Glomerular endothelial cell (primary cell): ENCODE results near the gene CFAP91. TPM values are rescaled to one million over a fixed set of nuclear protein-coding genes. Genes with fewer than 3 reads are reported as not detected.

Source experiments
- DNase-seq: peaks from one replicate; pipeline ENCODE4 v3.0.0-alpha.2; 2011; ENCODE audit warnings: low read depth, low spot score; ENCODE audit errors: extremely low read depth
- total RNA-seq: library from RNA; depleted of rRNA; stranded (reverse); fragments of >200 nt; gene quantifications from 2 replicates; pipeline ENCODE4 v1.2.3, GENCODE V29; 2015

Gene CFAP91
- 0.10 and 0.70 TPM in 2 replicates for total RNA-seq

DNA sequence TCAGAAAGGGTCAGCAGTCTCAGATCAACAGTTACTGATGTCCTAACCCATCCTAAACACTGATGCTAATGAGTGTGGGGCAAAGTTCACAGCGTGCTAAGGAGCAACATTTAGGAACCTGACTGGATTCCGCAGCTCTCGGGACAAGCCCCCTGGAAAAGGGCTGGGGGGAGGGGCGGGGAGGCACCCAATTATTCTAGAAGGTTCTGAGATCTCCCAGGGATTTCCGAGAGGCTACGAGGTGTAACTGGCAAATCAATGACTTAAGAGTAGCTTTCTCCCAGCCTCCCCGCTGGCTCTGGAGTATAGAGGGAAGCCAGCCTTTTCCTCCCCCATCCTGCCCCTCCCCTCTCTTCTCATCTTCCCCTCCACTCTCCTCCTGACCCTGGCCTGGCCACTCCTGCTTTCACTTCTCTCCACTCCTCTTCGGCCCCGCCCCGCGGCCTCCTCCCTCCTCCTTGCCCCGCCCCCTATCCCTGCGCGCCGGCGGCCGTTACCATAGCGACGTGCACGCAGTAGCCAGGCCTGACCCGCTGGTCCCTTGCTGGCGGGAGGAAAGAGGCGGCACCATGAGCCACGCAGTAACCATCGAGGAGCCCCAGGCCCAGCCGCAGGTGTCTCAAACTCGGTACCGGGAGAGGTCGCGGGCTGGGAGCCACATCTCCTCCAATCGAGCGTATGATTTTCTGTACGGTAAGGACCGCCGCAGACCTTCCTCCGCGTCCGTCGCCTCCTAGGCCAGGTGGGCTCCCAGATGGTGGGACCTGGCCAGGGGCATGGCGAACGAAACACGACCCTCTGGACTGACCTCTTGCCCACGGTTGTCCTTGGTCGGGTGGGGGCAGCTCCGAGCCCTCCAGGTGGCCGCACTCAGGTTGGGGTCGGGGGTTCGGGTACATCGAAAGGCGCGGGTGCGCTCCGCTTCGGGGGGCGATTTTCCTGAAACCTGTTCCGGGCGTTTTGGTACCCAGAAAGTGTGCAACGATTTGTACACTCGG lies at the start of gene CFAP91:
Gene CFAP91, plus strand, starts transcription at position 493 of the 998 bp plus-strand sequence. Its CDS starts 77 bp downstream, at position 570.
- no peak for DNase-seq

DNA sequence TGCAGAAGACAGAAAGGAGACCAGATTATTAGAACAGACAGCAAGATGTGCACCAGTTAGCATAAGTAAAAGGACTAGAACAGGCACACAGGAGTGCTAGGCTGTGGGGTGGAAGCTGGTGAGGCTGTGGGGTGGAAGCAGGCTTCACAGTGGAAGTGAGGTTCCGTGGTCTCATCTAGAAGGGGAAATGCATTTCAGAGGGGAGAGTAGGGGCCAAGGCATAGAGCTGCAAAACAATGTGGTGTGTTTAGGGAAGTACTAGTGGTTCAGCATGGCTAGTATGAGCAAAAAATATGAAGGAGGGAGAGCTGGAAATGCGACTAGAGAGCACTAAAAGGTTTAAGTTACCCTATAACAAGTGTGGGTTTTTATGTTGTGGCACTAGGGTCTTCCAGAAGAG lies 48.9 kb upstream of the CFAP91 start:
- DNase-seq: no peak

DNA sequence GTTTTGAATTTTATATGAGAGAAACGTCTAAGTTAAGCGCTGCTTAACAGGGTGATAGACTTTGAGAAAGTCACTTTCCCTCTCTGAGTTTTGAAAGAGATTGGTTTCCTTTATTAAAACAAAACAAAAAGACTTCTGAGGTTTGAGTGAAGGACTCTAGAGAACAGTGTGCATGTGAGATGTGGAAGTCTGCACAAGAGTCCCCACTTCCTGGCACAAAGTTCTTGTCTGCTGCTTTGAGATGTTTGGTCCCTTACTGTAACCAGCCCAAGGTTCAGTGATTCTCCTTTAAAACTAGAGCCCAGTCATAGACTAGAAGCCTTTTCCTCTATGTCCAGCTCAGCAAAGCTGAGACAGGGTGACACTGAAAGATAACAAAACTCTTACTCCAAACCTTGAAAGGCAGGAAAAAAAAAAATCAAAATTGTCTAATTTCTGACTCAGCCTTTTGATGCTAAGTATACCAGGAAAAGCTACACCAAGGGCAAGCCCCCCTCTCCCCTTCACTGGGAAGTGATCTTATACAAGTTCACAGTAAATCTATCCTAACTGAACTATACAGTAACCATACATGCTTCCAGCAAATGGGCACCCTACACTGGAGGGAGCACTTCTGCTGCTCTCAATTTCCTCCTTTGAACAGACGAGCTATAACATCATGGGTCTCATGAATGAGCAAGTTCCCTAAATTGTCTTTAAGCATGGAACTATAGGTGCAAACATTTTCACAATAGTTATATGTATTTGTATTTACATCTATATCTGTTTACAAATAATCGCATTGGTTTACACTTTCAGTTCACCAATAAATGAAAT lies 44.7 kb upstream of the CFAP91 start:
- no peak for DNase-seq

- no peak for DNase-seq
These were observed 43.8 kb upstream of the CFAP91 start for GRCh38 chr3:119658994-119659393.

GRCh38 chr3:119659606-119660291 lies 43.1 kb upstream of the CFAP91 start:
- DNase-seq: no peak

DNA sequence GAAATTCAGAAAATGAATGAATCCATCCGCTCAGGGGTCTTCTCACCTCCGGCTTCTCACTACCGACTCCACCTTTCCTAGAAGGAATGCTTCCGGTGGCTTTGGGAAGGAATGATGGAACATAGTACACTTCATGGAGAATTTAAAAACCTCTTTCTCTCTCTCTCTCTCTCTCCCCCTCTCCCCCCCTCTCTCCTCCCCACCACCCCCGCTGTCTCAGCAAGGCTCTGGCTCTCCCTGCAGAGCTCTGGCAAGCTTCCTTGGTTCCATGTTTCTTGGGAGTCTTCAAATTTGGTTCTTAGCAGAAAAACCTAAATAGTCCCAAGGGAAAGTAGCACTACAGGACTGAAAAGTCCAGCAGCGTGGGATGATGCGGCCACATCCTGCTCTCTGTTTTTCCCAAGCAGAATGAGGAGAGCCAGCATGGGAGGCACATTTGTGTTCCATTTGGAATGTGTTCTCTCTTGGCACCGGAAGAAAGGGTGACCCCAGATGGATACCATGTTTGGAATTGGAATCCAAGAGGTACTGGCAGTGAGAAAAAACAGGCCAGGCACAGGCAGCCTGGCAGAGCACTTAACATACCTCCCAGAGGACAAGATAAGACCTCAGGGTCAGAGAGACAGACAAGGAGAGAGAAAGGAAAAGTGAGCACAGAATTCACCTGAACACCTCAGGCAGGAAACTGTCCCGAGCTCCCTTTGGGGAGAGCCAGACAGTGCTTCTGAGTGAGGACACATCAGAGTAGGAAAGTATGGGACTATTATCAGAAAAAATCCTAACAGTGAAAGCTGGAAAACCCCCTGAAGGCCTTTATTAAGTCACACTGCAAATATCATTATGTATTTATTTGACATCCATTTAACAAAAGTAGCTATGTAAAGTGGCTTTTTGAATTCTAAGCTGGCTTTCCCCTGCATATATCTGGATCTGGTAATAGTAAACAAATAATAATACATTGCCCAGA lies 42.1 kb upstream of the CFAP91 start, which contains the start of gene POPDC2:
Gene POPDC2, minus strand, starts transcription at position 116 of the 967 bp plus-strand sequence. CDS start 166 bp downstream, outside the sequence.
- DNase-seq: no peak

DNA sequence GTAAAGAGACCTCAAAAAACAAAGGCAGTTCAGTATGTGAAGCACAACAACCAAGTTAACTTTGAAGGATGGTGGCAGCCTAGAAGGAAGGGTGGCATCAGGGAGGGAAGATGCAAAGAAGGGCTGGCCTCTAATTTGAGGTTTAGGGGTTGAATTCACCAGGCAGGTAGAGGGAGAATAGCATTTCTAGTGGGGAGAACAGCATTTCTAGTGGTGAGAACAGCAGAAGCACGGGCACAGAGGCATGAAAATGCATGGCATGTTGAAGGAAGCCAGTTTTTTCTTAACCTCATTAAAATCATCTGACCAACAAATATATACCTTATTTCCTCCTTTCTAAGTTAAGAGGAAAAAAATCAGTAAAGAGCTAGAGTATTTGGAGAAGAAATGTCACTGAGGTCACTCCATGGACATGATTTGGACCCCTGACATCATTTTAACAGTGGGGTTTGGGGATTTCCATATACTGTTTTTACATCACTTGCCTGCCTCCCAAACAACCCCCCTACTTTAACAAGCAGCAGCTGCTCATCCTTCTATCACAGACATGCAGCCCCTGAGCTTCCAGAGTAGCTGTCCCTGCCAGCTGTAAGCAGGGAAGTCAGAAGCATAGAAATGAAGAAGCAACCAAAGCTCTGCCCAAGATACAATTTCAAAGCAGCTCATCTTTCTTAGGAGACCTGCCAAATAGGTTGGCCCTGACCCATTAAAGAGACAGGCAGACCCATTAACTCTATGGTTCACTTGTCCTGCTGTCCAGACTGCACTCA lies 40.0 kb upstream of the CFAP91 start:
- no peak for DNase-seq

GRCh38 chr3:119663885-119664284 lies 38.9 kb upstream of the CFAP91 start:
- DNase-seq: no peak

- DNase-seq: no peak
These were observed 38.5 kb upstream of the CFAP91 start for GRCh38 chr3:119664370-119664769.

DNA sequence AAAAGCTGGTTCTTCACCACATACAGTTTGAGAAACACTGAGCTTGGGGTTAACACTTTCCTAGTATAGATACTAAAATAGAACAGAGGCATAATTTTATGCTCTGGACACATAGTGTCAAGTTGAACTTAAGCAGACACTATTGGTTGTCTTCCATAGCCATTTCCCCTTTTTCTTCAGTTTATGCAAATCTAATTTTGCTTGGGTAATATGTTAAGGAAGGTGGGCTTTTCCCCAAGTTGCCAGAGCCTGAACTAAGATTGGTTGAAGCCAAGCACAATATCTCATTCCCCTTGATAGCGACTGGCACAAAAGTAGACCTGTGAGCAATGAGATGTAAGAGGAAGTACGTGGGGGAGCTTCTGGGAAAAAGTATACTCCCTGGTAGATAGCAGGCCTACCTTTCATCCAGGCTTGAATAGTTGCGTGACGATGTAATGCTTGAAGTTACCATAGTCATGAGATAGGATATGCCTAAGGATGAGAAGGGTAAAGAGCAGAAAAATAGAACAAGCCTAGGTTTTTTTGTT lies 37.9 kb upstream of the CFAP91 start:
- DNase-seq: no peak

DNA sequence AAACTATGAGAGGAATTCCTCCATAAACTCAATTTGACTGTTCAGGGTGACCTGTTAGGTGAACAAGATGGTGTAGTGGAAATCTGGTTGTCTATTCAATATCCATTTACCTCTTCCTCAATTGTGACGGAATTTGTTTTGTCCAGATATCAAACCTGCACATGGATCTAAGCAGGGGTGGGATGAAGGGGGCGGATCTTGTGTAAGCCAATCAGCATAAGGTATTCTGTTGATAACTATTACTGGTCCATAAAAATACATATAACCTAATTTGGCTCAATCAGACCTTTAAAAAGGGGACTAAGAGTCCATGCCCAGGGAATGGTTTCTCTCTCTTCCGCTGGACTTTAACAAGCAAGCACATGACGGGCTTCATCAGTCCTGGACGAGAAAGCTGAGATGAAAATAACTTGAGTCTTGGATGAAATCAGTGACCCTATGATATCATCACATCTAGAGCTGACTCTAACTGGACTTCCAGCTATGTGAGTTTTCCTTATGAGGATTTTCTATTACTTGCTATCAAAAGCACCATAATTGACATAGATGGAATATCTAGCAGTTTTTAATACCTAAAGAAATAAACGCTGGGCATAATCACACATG lies 36.8 kb upstream of the CFAP91 start:
- DNase-seq: no peak

- no peak for DNase-seq
These were observed 32.8 kb upstream of the CFAP91 start for GRCh38 chr3:119669906-119670570.

DNA sequence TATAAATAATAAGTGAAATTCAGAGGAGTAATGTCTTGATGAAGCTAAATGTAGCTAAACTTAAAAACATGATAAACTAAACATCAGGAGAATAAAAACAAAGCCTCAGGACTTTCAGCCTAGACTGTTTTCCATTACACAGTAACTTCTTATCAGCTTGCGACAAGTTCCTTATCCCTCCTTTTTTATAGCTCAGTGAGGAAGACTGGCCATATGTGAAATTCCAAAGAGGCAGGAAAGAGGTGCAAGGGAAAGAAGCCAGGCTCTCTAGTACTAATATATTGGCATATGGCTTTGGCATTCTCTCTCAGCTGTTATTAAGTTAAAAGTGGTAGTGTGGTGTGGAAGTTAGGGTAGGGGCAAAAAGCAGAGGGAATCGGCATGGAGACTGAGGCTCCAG lies 30.0 kb upstream of the CFAP91 start:
- no peak for DNase-seq

- no peak for DNase-seq
These were observed 28.9 kb upstream of the CFAP91 start for GRCh38 chr3:119673875-119674274.

DNA sequence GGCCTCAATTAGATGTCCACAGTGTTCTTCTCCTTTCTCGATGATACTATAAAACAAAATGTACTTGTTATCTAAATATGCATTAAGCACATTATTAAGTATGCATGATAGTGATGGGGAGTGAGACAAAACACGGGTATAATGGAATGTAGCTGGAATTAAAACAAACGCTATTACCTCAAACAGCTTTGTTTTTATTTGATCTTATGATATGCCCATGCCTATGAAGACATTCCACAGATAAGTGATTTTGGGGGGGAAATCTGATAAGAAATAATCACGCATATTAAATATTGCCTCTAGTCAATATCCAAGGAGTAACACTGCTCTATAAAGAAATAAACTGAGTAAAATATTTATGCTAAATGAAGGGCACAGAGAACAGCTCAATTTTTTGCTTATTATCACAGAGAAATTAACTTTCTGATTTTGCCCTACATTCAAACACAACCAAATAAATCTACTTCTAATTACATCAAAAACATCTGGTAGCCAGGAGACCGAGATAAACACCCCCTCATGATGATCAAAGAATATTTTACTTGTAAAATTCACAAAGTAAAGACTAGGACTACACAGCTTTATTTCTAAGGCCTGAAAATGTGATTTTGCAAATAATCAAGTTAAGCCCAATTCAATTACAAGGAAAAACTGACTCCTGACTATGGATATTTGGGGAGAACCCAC lies 27.5 kb upstream of the CFAP91 start:
- DNase-seq: no peak

GRCh38 chr3:119676020-119676419 lies 26.8 kb upstream of the CFAP91 start:
- no peak for DNase-seq
